ENCODE data around the gene CD53. TPM values are rescaled to one million over a fixed set of nuclear protein-coding genes. Genes with fewer than 3 reads are reported as not detected.

Gene CD53
- total RNA-seq, 2 experiments from 2014 or later = 134 to 180 TPM

DNA sequence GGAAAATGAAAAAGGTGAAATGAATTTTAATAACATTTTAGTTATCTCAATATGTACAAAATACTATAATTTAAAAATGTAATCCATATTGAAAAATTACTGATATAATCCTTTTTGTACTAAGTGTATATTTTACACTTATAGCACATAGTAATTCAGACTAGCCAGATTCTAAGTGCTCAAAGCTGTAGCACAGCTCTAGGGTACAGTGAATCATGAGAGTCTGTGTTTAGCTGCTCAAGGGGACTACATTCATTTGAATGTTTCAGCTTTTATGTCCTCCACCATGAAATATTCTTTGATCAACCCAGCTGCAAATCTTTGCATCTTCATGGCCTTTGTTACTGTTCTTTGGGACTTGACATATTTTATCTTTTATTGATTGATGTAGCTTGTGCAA, 15.7 kb downstream of the CD53 start:
- H3K79me2 ChIP-seq (ENCODE audit: insufficient read depth, low read depth, low read length) = peaks cover 64% of the 10 kb centered on the region
- H3K4me3 ChIP-seq (ENCODE audit: low read depth, low read length, poor library complexity, severe bottlenecking) = no peak overlapping the region
- H4K20me1 ChIP-seq (ENCODE audit: insufficient read depth, low read length) = no peaks in the 10 kb centered on the region; the same call in 1 of the 2 replicates
- POLR2A ChIA-PET = interaction anchor here (0.6 to 1.5 kb wide), 2 partner anchors 13 to 235 kb away, joined by 4 to 6 read pairs; no protein-coding TSS in a partner anchor
- no peak for DNase-seq (ENCODE audit: low spot score)
- H3K9me3 ChIP-seq (ENCODE audit: low read length) = no peaks in the 10 kb centered on the region
- H3K4me2 ChIP-seq (ENCODE audit: low read length) = no peak overlapping the region
- H3K27ac ChIP-seq (ENCODE audit: low read depth, low read length, poor library complexity, severe bottlenecking) = no peak overlapping the region
- H3K4me1 ChIP-seq (ENCODE audit: insufficient read depth, low read length, poor library complexity, severe bottlenecking) = peaks cover 3% of the 10 kb centered on the region
- CTCF ChIA-PET (ENCODE audit: unreplicated experiment) = interaction anchor here (1.1 kb wide), 1 partner anchor 101 kb away, joined by 3 read pairs; no protein-coding TSS in a partner anchor
- no TSS peak for BruUV-seq (replicated peaks)
- TF ChIP-seq EZH2phosphoT487 (IDR thresholded peaks at IDR 0.05; ENCODE audit: borderline replicate concordance, low read depth, low read length) = no peak
- TF ChIP-seq, protein P1, sequence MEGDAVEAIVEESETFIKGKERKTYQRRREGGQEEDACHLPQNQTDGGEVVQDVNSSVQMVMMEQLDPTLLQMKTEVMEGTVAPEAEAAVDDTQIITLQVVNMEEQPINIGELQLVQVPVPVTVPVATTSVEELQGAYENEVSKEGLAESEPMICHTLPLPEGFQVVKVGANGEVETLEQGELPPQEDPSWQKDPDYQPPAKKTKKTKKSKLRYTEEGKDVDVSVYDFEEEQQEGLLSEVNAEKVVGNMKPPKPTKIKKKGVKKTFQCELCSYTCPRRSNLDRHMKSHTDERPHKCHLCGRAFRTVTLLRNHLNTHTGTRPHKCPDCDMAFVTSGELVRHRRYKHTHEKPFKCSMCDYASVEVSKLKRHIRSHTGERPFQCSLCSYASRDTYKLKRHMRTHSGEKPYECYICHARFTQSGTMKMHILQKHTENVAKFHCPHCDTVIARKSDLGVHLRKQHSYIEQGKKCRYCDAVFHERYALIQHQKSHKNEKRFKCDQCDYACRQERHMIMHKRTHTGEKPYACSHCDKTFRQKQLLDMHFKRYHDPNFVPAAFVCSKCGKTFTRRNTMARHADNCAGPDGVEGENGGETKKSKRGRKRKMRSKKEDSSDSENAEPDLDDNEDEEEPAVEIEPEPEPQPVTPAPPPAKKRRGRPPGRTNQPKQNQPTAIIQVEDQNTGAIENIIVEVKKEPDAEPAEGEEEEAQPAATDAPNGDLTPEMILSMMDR (conservative IDR thresholded peaks at IDR 0.05; ENCODE audit: low read length) = no peak
- H2AFZ ChIP-seq (ENCODE audit: low read length) = no peak overlapping the region
- intact Hi-C loops (cut with micrococcal nuclease; ENCODE audit: unreplicated experiment) = no loop called here
- peaks cover 41% of the 10 kb centered on the region for H3K36me3 ChIP-seq (ENCODE audit: insufficient read depth, low read length)
- H3K9me2 ChIP-seq (ENCODE audit: insufficient read depth, low read length) = no peaks in the 10 kb centered on the region

DNA sequence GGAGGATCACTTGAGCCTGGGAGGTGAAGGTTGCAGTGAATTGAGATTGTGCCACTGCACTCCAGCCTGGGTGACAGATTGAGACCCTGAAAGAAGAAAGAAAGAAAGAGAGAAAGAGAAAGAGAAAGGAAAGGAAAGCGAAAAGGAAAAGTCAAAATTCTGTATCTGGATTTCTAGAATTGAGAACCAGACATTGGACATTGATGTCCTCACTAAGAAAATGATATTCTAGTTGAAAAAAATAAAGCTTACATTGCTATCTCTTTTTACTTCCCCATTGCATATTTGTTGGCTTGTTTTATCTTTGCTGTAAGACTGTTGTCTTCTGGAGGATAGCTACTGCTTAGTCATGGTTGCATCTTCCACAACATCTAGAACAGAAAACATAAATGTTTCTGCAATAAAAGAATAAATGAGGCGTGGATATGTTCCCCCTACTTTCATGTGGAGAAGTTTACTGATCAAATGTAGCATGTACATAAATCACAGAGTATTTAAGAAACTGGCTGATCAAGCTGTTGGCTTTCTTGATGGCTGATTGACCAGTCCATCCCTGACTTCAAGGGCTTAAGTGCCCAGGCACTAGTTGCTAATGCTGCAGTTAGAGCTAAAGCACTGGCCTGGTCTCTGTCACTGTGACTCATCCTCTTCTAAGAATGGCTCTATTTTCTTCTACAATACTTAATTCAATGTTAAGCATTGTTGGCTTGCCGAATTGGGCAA, 17.7 kb downstream of the CD53 start:
- Histone ChIP-seq H3K4me3 (ENCODE audit: low read depth, low read length, poor library complexity, severe bottlenecking) (no peak overlapping the region), H3K9me3 (ENCODE audit: low read length) (no peaks in the 10 kb centered on the region), H2AFZ (ENCODE audit: low read length) (no peak overlapping the region), H3K79me2 (ENCODE audit: insufficient read depth, low read depth, low read length) (peaks cover 48% of the 10 kb centered on the region), H3K27ac (ENCODE audit: low read depth, low read length, poor library complexity, severe bottlenecking) (no peak overlapping the region), H3K9me2 (ENCODE audit: insufficient read depth, low read length) (no peaks in the 10 kb centered on the region), H3K4me2 (ENCODE audit: low read length) (no peak overlapping the region), H3K36me3 (ENCODE audit: insufficient read depth, low read length) (peaks cover 59% of the 10 kb centered on the region), H3K4me1 (ENCODE audit: insufficient read depth, low read length, poor library complexity, severe bottlenecking) (peaks cover 12% of the 10 kb centered on the region), H4K20me1 (ENCODE audit: insufficient read depth, low read length) (no peaks in the 10 kb centered on the region; the same call in 1 of the 2 replicates)
- CTCF ChIA-PET (ENCODE audit: unreplicated experiment) = interaction anchor here (1.1 kb wide), 1 partner anchor 15 kb away, joined by 3 read pairs; no protein-coding TSS in a partner anchor
- TF ChIP-seq, protein P1 (conservative IDR thresholded peaks at IDR 0.05; ENCODE audit: low read length) = no peak
- TF ChIP-seq EZH2phosphoT487 (IDR thresholded peaks at IDR 0.05; ENCODE audit: borderline replicate concordance, low read depth, low read length) = no peak
- POLR2A ChIA-PET = interaction anchor here (0.6 to 1.3 kb wide), 5 partner anchors 15 to 575 kb away, joined by 3 to 4 read pairs (median 3); no protein-coding TSS in a partner anchor
- intact Hi-C loops (cut with micrococcal nuclease; ENCODE audit: unreplicated experiment) = no loop called here
- BruUV-seq (replicated peaks) = no TSS peak
- no peak for DNase-seq (ENCODE audit: low spot score)

- Histone ChIP-seq H2AFZ (ENCODE audit: low read length) (no peak overlapping the region), H3K36me3 (ENCODE audit: insufficient read depth, low read length) (peaks cover 80% of the 10 kb centered on the region), H4K20me1 (ENCODE audit: insufficient read depth, low read length) (no peaks in the 10 kb centered on the region), H3K27ac (ENCODE audit: low read depth, low read length, poor library complexity, severe bottlenecking) (no peak overlapping the region), H3K4me1 (ENCODE audit: insufficient read depth, low read length, poor library complexity, severe bottlenecking) (peaks cover 25% of the 10 kb centered on the region), H3K9me2 (ENCODE audit: insufficient read depth, low read length) (no peaks in the 10 kb centered on the region), H3K9me3 (ENCODE audit: low read length) (no peaks in the 10 kb centered on the region), H3K79me2 (ENCODE audit: insufficient read depth, low read depth, low read length) (peaks cover 16% of the 10 kb centered on the region), H3K4me2 (ENCODE audit: low read length) (no peak overlapping the region), H3K4me3 (ENCODE audit: low read depth, low read length, poor library complexity, severe bottlenecking) (no peak overlapping the region)
- no TSS peak for BruUV-seq (replicated peaks)
- TF ChIP-seq, protein P1 (conservative IDR thresholded peaks at IDR 0.05; ENCODE audit: low read length) = peak; percentile 66
- no peak for TF ChIP-seq EZH2phosphoT487 (IDR thresholded peaks at IDR 0.05; ENCODE audit: borderline replicate concordance, low read depth, low read length)
- DNase-seq (ENCODE audit: low spot score) = peak; percentile 31
- POLR2A ChIA-PET = no interaction called here
- CTCF ChIA-PET (ENCODE audit: unreplicated experiment) = no interaction called here
- intact Hi-C loops (cut with micrococcal nuclease; ENCODE audit: unreplicated experiment) = no loop called here
These were observed 21.1 kb downstream of the CD53 start for GRCh38 chr1:110893908-110894490.
